A172 (cell line): ENCODE data around the gene UBR1. TPM values are rescaled to one million over a fixed set of nuclear protein-coding genes. Genes with fewer than 3 reads are reported as not detected.
"Not testable (repeated sequence)": the region's sequence is repeated elsewhere in the genome, so short reads cannot be mapped to it uniquely, and the experiment has no call there.

Experiments
- DNase-seq: peaks from one replicate; pipeline ENCODE4 v3.0.0-alpha.2; 2015; ENCODE audit warnings: low spot score
- total RNA-seq: library from RNA; depleted of rRNA; stranded (reverse); fragments of >200 nt; shearing (Covaris generic); gene quantifications from 2 replicates; pipeline ENCODE4 v1.2.3, GENCODE V29; 2014

UBR1 gene
- total RNA-seq, 1 experiment from 2014 or later: 30.7 TPM

- no peak for DNase-seq
These were observed 131.5 kb downstream of the UBR1 start for GRCh38 chr15:42974202-42974862.

GRCh38 chr15:42973114-42973513 is 132.7 kb downstream of the UBR1 start:
- DNase-seq: no peak

GRCh38 chr15:42971830-42972229 is 134.0 kb downstream of the UBR1 start:
- DNase-seq: no peak

- no peak for DNase-seq
These were observed 141.4 kb downstream of the UBR1 start for GRCh38 chr15:42964476-42964875.

- no peak for DNase-seq
These were observed 150.3 kb downstream of the UBR1 start for GRCh38 chr15:42955518-42955917.

GRCh38 chr15:42954291-42954690 is 151.5 kb downstream of the UBR1 start:
- DNase-seq: no peak

- DNase-seq: not testable (repeated sequence)
These were observed 156.9 kb downstream of the UBR1 start for GRCh38 chr15:42948898-42949297.

- no peak for DNase-seq
These were observed 165.3 kb downstream of the UBR1 start for GRCh38 chr15:42940527-42940926.

GRCh38 chr15:42939841-42940240 is 166.0 kb downstream of the UBR1 start:
- no peak for DNase-seq

- DNase-seq: no peak
These were observed 168.7 kb downstream of the UBR1 start for GRCh38 chr15:42937143-42937542.

GRCh38 chr15:42933886-42934667 is 171.8 kb downstream of the UBR1 start:
- DNase-seq: peak; percentile 41

- no peak for DNase-seq
These were observed 172.9 kb downstream of the UBR1 start for GRCh38 chr15:42932833-42933515.

- no peak for DNase-seq
These were observed 173.9 kb downstream of the UBR1 start for GRCh38 chr15:42931702-42932486.

- no peak for DNase-seq
These were observed 176.5 kb downstream of the UBR1 start for GRCh38 chr15:42929306-42929848.

GRCh38 chr15:42921342-42921731 is 184.5 kb downstream of the UBR1 start:
- DNase-seq: peak; percentile 22

GRCh38 chr15:42920519-42921341 is 185.1 kb downstream of the UBR1 start, which contains the start of gene TTBK2:
Gene TTBK2, minus strand, starts transcription at chr15:42920778. Its CDS starts 42,161 bp downstream, at chr15:42878617.
- peak; percentile 97 for DNase-seq

GRCh38 chr15:42919799-42920518 is 185.9 kb downstream of the UBR1 start:
- peak; percentile 29 for DNase-seq

- DNase-seq: no peak
These were observed 186.5 kb downstream of the UBR1 start for GRCh38 chr15:42919308-42919707.

- no peak for DNase-seq
These were observed 187.8 kb downstream of the UBR1 start for GRCh38 chr15:42918047-42918446.
